HG03064 (cell line): ENCODE results near the gene LCORL.
"Not testable (repeated sequence)": the region's sequence is repeated elsewhere in the genome, so short reads cannot be mapped to it uniquely, and the experiment has no call there.

Experiments
- ATAC-seq: cut with Tn5 transposase; IDR thresholded peaks from one replicate; pipeline ENCODE4 v1.9.1; 2021; ENCODE audit warnings: low read depth; ENCODE audit not compliant: unreplicated experiment

LCORL gene

DNA sequence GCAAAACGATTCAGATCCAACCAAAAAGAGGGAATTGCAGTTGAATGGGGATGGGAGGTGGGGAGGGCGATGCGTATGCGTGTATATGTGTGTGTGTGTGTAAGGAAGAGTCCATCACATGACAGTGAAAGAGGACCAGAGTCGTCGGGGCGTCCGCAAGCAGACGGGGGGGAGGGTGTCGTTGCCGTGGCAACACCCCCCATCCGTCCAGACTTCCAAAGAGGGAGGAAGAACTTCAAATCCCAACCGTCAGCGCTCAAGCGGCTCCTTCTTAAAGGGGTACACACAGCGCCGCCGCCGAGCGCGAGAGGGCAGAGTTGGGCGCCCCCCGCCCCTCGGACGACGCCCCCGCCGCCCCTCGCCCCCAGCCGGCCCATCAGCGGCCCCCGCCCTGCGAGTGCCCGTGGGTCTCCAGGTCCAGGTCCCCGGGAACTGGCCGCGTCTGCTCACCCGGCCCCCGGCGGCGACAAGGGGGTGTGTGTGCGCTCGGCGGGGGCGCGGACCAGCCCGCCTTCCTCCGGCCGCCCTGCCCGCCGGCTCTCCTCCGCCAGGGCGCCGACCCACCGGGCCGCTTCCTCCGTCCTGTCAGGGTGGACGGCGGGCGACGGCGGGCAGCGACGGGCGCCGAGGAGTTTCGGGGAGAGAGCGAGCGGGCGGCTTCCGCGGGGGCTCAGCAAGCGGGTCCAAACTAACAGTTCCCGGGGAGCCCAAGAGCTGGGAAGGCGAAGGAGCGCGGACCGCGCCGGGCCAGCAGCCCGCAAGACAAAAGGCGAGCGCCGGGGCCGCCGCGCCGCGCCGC is 685 bp downstream of the LCORL start:
- peak; percentile 14 for ATAC-seq

- no peak for ATAC-seq
Observed at GRCh38 chr4:18020145-18020670, 1.3 kb downstream of the LCORL start.

DNA sequence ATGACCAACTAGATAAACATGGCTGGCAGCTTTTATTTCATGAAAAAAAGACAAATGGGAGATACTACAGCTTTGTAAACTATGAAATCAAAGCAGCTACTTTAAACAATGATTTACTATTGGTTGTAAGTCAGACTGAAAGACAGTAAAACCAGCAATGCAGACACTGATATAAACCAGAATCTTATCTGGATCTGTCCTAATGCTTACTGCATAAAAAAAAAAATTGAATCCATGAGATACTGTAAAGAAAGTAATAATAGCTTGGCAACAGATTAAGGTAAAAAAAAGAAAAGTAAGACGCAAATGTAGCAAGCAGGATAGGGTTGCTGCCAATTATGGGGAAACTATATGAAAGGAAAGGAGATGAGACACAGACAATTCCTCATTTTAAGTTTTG is 7.3 kb downstream of the LCORL start:
- no peak for ATAC-seq

DNA sequence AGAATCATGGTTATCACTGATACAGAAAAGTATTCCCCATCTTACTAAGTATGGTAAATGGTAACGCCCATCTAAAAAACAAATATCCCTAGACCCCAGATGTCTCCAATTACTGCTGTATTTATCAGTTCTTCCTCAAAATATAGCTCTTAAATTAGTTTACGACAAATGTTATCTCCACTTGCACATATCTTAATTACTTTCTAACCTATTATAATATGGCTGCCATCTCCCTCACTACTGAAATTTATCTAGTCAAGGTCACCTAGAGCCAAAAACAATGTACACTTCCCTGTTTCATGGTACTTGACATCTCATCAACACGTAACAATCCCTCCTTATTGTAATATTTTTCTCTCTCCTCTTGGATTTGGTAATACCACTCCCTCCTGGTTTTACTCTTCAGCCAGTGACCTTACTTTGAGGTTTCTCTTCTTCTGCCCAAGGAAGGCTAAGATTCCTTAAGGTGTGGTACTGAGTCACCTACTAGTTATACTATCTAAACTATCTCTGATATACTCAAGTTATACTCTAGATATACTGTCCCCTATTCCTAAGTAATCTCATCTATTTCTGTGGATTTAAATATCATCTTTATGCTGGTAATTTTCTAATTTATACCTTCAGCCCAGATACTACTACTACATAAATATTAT is 8.6 kb downstream of the LCORL start:
- no peak for ATAC-seq

- no peak for ATAC-seq
Observed at GRCh38 chr4:18012134-18012806, 9.3 kb downstream of the LCORL start.

GRCh38 chr4:18007625-18008024 is 13.9 kb downstream of the LCORL start:
- no peak for ATAC-seq

DNA sequence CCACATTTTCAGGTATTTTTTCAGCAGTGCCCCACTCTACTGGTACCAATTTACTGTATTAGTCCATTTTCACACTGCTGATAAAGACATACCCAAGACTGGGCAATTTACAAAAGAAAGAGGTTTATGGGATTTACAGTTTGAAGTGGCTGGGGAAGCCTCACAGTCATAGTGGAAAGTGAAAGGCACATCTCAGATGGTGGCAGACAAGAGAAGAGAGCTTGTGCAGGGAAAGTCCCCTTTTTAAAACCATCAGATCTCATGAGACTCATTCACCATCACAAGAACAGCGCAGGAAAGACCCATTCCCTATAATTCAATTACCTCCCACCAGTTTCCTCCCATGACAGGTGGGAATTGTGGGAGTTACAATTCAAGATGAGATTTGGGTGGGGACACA is 15.1 kb downstream of the LCORL start:
- not testable (repeated sequence) for ATAC-seq

DNA sequence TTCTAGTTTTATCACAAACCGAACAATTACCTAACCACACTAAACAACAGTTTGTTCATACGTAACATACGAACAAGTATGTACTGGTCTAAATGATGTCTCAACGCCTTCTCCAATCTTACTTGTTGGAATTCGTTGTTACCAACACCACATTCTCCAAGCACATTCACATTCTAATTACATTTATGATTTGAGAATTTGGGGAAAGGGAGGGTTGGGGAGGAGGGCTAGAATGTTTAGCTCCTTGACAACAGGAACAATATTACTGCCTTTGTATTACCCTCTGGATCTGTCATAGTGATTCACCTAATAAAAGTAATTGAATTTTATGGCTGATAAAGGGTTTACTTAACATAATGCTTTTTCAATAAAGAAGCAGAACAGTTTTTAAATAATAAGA is 24.4 kb downstream of the LCORL start:
- no peak for ATAC-seq

GRCh38 chr4:17995165-17995564 is 26.4 kb downstream of the LCORL start:
- ATAC-seq, result no peak

DNA sequence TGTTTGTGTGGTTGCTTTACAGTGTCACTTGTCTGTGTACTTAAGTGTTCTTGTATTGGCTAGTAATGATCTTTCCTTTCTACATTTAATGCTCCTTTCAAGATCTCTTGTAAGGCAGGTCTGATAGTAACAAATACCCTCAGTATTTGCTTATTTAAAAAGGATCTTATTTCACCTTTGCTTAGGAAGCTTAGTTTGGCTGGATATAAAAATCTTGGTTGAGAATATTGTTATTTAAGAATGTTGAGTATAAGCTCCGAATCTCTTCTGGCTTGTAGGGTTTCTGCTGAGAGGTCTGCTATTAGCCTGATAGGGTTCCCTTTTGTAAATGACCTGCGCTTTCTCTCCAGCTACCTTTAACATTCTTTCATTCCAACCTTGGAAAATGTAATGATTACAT is 35.7 kb downstream of the LCORL start:
- ATAC-seq, result no peak

- ATAC-seq, result no peak
Observed at GRCh38 chr4:17981063-17981462, 40.5 kb downstream of the LCORL start.

DNA sequence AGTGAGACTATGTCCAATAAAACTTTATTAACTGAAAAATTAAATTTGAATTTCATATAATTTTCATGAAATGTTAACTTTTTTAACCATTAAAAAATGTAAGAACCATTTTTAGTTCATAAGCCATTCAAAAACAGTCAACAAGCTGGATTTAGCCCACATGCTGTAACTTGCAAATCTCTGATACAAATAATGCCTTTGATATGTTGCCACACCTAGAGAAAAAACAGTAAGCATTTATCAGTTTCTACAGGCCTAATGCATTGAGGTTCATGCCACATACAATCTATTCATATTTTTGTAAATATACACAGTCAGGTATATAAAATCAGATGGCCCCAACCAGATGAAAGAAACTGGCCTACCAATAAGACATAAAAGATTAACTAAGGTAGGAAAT is 52.8 kb downstream of the LCORL start:
- ATAC-seq, result no peak

GRCh38 chr4:17967078-17967477 is 54.5 kb downstream of the LCORL start:
- ATAC-seq, result no peak

DNA sequence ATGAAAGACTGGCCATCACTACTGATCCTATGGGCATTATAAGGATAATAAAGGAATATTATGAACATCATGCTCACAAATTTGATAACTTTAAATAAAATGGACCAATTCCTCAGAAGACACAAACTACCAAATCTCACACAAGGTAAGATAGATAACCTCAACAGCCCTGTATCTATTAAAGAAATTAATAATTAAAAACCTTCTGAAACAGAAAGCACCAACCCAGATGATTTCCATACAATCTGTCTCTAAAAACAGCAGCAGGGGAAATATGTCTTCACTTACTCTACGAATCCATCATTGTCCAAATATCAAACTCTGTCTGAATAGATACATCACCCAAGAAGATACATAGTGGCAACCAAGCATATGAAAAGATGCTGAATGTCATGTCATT is 55.2 kb downstream of the LCORL start:
- ATAC-seq, result no peak

DNA sequence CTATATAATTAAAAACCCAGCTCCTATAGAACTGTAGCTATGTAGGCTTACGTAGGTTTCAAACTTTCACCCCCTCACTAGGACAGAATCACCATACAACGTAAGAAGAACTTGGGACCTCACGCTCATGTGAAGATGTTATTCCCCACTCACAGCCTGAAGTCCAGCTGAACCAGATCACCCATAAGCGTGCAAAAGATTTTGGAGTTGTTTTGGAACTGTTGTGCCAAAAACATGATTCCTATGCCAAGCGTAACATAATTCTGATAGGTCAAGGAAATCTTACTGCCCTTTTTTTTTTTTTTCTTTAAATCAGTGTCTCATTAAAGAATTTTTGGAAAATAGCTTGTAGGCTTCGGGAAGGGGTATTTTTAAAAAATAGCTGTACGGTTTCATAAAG is 57.0 kb downstream of the LCORL start:
- no peak for ATAC-seq

DNA sequence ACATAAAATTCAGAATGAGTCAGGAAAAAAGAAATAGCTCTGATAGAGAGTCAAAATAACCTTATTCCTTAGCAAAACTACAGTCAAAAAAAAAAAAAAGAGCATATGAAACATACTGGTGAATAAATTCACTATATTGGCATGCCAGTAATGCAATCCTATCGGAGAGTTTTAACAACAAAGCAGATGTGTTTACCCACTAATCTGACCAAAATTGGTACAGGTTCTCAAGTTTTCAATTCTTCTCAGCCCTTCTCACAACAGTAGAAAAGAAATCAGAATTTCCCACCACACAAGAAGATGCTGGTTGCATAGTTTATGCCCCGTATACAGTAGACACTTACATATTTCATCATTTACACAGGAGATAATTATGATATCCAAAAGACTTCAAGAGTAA is 59.4 kb downstream of the LCORL start:
- ATAC-seq, result no peak

GRCh38 chr4:17961249-17961648 is 60.3 kb downstream of the LCORL start:
- no peak for ATAC-seq

DNA sequence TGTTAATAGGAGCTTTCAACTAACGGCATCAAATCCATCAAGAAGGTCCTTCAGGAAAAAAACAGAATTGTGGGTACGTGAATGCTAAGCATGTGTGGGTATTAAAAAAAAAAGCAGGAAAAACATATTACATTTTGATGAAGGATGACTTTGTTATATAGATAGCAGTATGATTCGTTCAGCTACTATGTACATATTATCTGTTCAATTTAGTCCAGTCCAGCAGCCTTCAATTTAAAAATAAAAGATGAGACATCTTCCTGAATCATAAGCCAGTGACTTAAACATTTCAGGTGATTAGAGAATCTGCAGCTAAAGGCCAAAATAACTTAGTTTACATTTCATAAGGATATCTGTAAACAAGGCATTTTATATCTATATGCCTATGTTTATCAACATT is 63.4 kb downstream of the LCORL start:
- ATAC-seq, result no peak

DNA sequence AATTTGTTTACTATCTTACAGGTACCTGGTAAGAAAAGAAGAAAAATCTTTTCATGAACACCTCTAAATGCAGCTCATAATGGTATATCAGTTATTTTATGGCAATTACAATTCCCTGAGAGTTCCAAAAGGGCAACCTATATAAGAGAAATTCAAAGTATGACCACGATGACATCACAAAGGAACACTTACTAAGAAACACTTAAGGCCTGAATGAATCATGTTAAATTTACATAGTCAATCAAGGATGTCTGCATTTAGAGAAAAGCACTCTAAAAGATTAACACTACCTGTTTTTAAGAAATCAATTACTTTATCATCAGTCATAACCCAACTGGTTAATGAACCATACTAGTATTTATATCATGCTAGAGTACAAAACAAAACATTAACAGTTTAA is 63.9 kb downstream of the LCORL start:
- no peak for ATAC-seq

- no peak for ATAC-seq
Observed at GRCh38 chr4:17956245-17956644, 65.3 kb downstream of the LCORL start.

DNA sequence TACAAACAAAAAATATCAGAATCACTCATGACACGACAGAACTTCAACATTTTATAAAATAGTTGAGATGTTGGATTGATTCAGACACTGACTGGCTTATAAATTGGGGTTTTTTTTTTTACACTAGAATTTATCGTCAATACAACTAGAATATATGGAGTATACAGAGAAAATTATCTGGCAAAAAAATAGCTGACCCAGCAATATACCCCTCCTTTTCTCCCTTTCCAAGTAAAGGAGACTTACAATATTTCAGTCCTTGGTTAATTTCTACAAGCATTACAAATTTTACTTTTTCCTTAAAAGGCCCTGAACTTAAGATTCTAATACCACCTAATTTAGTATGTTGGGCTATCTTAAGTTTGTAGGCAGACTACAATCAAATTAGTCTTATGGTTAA is 76.3 kb downstream of the LCORL start:
- no peak for ATAC-seq

DNA sequence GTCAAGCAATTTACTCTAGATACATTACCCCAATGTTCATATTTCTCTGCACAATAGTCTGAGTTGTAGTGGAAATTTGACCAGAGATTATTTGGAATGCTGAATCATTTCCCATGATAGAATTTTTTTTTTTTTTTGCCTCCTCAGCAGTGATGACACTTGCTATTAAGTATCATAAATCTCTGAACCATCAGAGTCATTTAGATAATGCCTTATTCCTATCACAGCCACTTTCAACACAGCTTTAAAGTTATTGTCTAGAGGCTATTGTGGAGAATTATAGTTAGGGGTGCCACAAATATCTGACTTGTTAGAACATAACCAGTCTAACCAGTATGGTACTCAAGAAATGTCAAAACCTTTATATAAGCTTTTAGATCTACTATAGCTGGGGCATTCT is 79.8 kb downstream of the LCORL start:
- ATAC-seq, result no peak
